GM19043 (cell line): ENCODE data around the gene GARIN5B.

ENCODE experiments used
- ATAC-seq: cut with Tn5 transposase; IDR thresholded peaks from one replicate; pipeline ENCODE4 v1.9.1; 2021; ENCODE audit warnings: low read depth; ENCODE audit not compliant: unreplicated experiment

GARIN5B gene

GRCh38 chr19:55389386-55390317, 26.6 kb upstream of the GARIN5B start:
- no peak for ATAC-seq

- ATAC-seq, result no peak
Observed at GRCh38 chr19:55387736-55388497, 24.9 kb upstream of the GARIN5B start.

- ATAC-seq, result no peak
Observed at GRCh38 chr19:55386493-55386971, 23.5 kb upstream of the GARIN5B start.

GRCh38 chr19:55385724-55386492, 22.8 kb upstream of the GARIN5B start, which contains the start of gene RPL28:
TSS of gene RPL28 (plus strand) at chr19:55385932. CDS start at chr19:55386358, 426 bp downstream.
- peak; percentile 60 for ATAC-seq

- ATAC-seq, result peak; percentile 61
Observed at GRCh38 chr19:55384920-55385723, 22.1 kb upstream of the GARIN5B start.

GRCh38 chr19:55384131-55384919, 21.3 kb upstream of the GARIN5B start, which contains the start of gene TMEM238:
TSS of gene TMEM238 (minus strand) at chr19:55384292. CDS start at chr19:55384259, 33 bp downstream.
- ATAC-seq, result no peak

DNA sequence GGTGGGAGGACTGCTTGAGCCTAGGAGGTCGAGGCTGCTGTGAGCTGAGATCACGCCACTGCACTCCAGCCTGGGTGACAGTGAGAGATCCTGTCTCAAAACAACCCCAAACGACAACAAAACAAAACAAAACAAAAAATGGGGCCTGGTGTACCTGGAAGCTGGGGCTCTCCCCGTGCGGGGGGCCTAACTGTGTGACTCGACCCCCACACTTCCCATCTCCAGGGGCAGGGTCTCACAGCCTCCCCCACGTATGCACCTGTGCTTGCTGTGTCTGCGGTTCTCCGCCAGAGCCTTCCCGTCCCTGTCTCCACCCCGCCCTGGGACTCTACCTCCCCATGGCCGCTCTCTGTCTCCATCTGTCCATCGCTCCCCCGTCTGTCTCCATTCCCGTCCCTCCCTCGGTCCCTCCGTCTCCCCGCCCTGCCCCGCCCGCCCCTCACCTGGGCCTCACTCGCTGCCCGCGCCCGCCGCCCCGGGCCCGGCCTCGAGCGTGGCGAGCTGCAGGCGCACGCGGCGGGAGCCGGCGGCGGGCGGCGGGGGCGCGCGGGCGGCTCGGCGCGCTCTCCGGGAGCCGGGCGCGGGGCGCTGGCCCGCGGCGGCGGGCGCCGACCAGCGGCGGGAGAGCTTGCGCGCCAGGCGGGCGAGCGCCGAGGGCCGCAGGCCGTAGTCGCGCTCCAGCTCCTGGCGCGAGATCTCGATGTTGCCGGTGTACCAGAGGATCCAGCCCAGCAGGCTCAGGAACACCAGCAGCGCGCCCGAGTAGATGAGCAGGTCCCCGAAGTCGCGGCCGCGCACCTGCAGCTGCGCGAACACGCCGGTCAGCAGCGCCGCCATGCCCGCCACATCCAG, 20.4 kb upstream of the GARIN5B start:
- ATAC-seq, result no peak

GRCh38 chr19:55382522-55383054, 19.5 kb upstream of the GARIN5B start:
- ATAC-seq, result no peak

DNA sequence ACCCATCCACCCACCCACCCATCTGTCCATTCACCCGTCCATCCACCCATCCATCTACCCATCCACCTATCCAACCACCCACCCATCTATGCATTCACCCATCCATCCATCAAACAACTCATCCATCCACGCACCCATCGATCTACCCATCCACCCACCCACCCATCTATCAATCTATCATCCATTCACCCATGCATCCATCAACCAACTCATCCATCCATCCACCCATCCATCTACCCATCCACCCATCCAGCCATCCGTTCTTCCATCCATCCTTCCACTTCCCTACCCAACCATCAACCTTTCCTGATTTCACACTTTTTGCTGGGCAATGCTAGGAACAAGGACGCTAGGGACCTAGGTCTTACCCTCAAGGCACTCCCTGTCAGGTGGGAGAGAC, 19.0 kb upstream of the GARIN5B start:
- ATAC-seq, result no peak

- ATAC-seq, result no peak
Observed at GRCh38 chr19:55379174-55379573, 16.1 kb upstream of the GARIN5B start.

DNA sequence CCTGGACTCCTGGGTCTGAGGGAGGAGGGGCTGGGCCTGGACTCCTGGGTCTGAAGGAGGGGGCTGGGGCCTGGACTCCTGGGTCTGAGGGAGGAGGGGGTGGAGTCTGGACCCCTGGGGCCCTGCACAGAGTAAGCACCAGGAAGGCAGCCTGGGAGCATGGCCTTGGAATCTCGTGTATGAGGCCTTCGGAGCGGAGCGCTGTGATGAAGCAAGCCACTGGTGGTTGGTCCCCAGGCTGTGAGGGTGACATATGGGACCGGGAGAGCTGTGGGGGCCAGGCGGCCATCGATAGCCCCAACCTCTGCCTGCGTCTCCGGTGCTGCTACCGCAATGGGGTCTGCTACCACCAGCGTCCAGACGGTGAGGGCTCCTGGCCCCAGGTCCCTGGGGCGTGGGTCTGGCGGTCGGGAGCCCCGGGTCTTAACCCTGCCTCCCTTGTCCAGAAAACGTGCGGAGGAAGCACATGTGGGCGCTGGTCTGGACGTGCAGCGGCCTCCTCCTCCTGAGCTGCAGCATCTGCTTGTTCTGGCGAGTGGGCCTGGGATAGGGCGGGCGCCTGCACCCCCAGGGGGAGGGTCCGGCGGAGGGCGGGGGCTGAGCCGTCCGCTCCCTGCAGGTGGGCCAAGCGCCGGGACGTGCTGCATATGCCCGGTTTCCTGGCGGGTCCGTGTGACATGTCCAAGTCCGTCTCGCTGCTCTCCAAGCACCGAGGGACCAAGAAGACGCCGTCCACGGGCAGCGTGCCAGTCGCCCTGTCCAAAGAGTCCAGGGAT, 14.5 kb upstream of the GARIN5B start:
- ATAC-seq, result no peak

DNA sequence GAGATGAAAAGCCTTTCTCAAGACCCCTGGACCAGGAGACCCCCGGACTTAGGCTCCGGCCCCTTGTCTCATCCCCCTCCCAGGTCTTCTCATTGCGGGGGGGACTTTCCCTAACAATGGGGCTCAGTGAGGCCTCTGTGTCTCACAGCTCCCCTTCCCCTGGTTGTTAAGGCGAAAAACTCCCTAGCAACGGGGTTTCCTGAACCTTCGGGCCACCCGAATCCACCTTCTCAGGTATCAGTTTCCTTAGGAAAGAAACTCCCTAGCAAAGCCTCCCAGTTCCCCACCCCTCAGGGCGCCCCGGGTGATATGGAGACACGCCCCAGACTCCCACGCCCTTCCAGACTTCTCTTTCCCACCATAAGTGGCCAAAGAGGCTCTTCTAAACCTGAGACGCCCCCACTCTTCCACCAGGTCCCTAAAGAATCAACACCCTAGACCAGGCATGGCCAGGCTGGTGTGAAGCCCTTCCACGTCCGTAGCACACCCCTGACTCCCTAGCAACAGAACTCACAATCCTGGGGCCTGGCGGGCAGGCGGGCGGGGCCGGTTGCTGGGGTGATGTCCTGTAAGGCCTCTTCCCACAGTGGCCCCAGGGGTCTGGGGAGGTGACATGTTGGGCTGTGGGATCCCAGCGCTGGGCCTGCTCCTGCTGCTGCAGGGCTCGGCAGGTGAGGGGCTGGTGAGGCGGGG, 13.3 kb upstream of the GARIN5B start, which contains the start of gene TMEM190:
Gene TMEM190, plus strand, starts transcription at position 586 of the 693 bp plus-strand sequence. Its CDS starts 28 bp downstream, at position 614.
- no peak for ATAC-seq

DNA sequence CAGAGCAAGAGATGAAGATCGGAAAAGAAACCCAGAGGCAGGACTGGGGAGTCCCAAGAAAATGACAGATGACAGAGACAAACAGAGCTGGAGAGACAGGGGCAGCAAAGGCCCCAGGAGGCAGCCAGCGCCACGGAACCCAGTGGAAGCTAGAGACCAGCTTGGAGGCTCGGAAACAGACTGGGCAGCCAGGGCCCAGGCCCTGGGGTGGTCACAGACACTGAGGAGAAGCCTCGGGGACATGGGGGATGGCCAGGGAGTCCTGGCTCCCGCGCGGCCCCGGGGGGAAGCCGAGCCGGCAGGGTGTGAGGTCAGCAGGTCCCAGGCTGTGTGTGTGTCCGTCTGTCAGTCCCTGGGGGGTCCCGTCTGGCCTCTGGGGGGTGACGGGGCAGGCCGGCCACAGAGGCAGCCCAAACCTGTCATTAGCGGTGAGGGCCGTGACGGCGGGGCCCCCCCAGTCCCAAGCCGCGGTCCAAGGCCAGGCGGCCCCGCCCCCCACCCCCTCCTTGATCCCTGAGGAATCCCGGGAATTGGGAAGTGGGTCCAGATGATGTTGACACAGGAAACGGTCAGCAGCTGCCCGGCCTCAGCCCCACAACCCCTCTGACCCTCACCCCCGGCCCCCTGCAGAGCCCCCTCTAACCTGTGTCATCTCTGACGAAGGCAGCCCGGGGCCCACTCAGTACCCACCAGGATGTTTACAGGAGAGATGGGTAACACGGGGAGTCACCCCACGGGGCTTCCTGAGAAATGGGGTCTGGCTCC, 11.1 kb upstream of the GARIN5B start:
- no peak for ATAC-seq

DNA sequence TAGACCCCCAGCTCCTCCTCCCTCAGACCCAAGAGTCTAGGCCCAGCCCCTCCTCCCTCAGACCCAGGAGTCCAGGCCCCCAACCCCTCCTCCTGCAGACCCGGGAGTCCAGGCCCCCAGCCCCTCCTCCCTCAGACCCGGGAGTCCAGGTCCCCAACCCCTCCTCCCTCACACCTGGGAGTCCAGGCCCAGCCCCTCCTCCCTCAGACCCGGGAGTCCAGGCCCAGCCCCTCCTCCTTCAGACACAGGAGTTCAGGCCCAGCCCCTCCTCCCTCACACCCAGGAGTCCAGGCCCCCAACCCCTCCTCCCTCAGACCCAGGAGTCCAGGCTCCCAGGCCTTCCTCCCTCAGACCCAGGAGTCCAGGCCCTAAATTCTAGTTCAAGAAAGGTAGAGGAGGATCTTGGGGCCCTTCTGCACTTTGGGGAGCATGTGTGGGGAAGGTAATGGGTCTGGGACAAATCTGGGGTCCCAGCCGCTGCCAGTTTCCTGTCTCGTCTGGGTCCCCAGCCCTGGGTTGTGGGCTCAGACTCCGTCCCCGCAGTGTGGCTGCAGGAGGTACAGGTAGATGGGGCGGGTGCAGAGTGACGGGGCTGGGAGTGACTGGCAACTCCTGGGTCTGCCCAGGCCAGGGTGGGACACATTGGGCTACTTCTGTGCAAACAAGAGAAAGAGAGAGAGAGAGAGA, 10.4 kb upstream of the GARIN5B start:
- ATAC-seq, result no peak
